Measurements from ENCODE around the gene SLC34A3. TPM values are rescaled to one million over a fixed set of nuclear protein-coding genes. Genes with fewer than 3 reads are reported as not detected.
A peak's percentile ranks its signal among the peaks of the same experiment; 100 is the strongest.

SLC34A3 gene
- total and polyA plus RNA-seq, 2 of the 8 experiments (the other 6 are each of a cell fraction or from before 2014, with no cell fraction given): 0.08 TPM; not detected in 1

GRCh38 chr9:137223078-137223970 lies 7.4 kb upstream of the SLC34A3 start (continued):
- no peak for TF ChIP-seq MAX (IDR thresholded peaks at IDR 0.05)
- no peak; the same call in 1 of the 2 replicates for TF ChIP-seq JUND (IDR thresholded peaks at IDR 0.05; ENCODE audit: low read length)
- no peak for TF ChIP-seq ATF3 (IDR thresholded peaks at IDR 0.05; ENCODE audit: insufficient read depth, low read depth, low read length)
- peak; percentile 55 for TF ChIP-seq TAF1 (IDR thresholded peaks at IDR 0.05; ENCODE audit: low read depth, low read length)
- no peak for TF ChIP-seq SRF (IDR thresholded peaks at IDR 0.05; ENCODE audit: low read depth, low read length)
- TF ChIP-seq KDM1A (IDR thresholded peaks at IDR 0.05; ENCODE audit: borderline replicate concordance, low read length): no peak
- TF ChIP-seq YY1 (IDR thresholded peaks at IDR 0.05; ENCODE audit: low read depth, low read length): peak; percentile 54; the same call in 1 of the 2 replicates
- no peak for TF ChIP-seq GTF2F1 (IDR thresholded peaks at IDR 0.05; ENCODE audit: borderline replicate concordance, low read depth, low read length)
- TF ChIP-seq BCL11A (IDR thresholded peaks at IDR 0.05; ENCODE audit: low read depth in 2 of 2, low read length in 2 of 2): no peak
- TF ChIP-seq GABPA (IDR thresholded peaks at IDR 0.05; ENCODE audit: borderline replicate concordance, insufficient read depth, low read length): peak; percentile 96
- TF ChIP-seq POLR2A (IDR thresholded peaks at IDR 0.05; ENCODE audit: control extremely low read depth in 1 of 2, low read depth in 2 of 2, low read length in 2 of 2): peak in 1 of 2 experiments; percentile 53; a peak in 1 of 3 replicates
- no peak for TF ChIP-seq NANOG (IDR thresholded peaks at IDR 0.05; ENCODE audit: insufficient read depth, low read depth, low read length, poor library complexity, severe bottlenecking)
- TF ChIP-seq SAP30 (IDR thresholded peaks at IDR 0.05; ENCODE audit: insufficient read depth, insufficient replicate concordance, low read length): no peak
- TF ChIP-seq NRF1 (IDR thresholded peaks at IDR 0.05; ENCODE audit: low read depth, low read length): peak; percentile 69
- no peak for TF ChIP-seq TEAD4 (IDR thresholded peaks at IDR 0.05; ENCODE audit: low read depth, low read length)
- no peak for TF ChIP-seq POU5F1 (IDR thresholded peaks at IDR 0.05; ENCODE audit: low read depth, low read length)
- no peak for TF ChIP-seq RFX5 (IDR thresholded peaks at IDR 0.05; ENCODE audit: borderline replicate concordance, low read depth, low read length)
- TF ChIP-seq CTBP2 (IDR thresholded peaks at IDR 0.05; ENCODE audit: borderline replicate concordance, insufficient read depth, insufficient read length, low read length): no peak
- no peak for TF ChIP-seq JUN (IDR thresholded peaks at IDR 0.05; ENCODE audit: low read depth, low read length)
- peak; percentile 89 for TF ChIP-seq SP4 (IDR thresholded peaks at IDR 0.05; ENCODE audit: low read length)
- TF ChIP-seq HDAC2 (IDR thresholded peaks at IDR 0.05; ENCODE audit: borderline replicate concordance in 1 of 2, low read depth in 2 of 2, low read length in 2 of 2): peak in 1 of 2 experiments; percentile 84; a peak in 1 of 4 replicates
- TF ChIP-seq SIRT6 (IDR thresholded peaks at IDR 0.05; ENCODE audit: low read length): no peak
- no peak for TF ChIP-seq CBX5 (IDR thresholded peaks at IDR 0.05; ENCODE audit: low read depth, low read length)

Measured in H1 (cell line).